Mesenchymal stem cell (in vitro differentiated cells and primary cell): ENCODE results near the gene SUB1.

Experiments used
- DNase-seq: peaks from one replicate; pipeline ENCODE4 v3.0.0-alpha.2; 2013
- H2AFZ ChIP-seq: one replicate; pipeline ENCODE4 v1.6.1; 2013; ENCODE audit warnings: low read depth, mild to moderate bottlenecking, control low read depth, inconsistent platforms, low read length, moderate library complexity
- H2AK5ac ChIP-seq: 2 replicates; pipeline ENCODE4 v1.6.1; 2013; ENCODE audit warnings: low read length, moderate library complexity, mild to moderate bottlenecking, inconsistent platforms; ENCODE audit not compliant: severe bottlenecking
- H2BK120ac ChIP-seq: one replicate; pipeline ENCODE4 v1.6.1; 2013; ENCODE audit warnings: low read depth, mild to moderate bottlenecking, inconsistent platforms, low read length, moderate library complexity
- H2BK12ac ChIP-seq, 2 experiments: one replicate each; pipeline ENCODE4 v1.6.1; 2013; ENCODE audit warnings: inconsistent platforms in 2 of 2, low read length in 2 of 2, mild to moderate bottlenecking in 2 of 2, moderate library complexity in 2 of 2, control low read depth in 1 of 2
- H2BK15ac ChIP-seq: one replicate; pipeline ENCODE4 v1.6.1; 2013; ENCODE audit warnings: mild to moderate bottlenecking, low read depth, inconsistent platforms; ENCODE audit not compliant: poor library complexity, severe bottlenecking
- H2BK5ac ChIP-seq: 2 replicates; pipeline ENCODE4 v1.6.1; 2013; ENCODE audit warnings: low read depth, mild to moderate bottlenecking, low read length, control low read depth, inconsistent platforms; ENCODE audit not compliant: poor library complexity, severe bottlenecking
- H3K14ac ChIP-seq, 2 experiments: one replicate each; pipeline ENCODE4 v1.6.1; 2013; ENCODE audit warnings: inconsistent platforms in 2 of 2, low read length in 2 of 2, control low read depth in 1 of 2, mild to moderate bottlenecking in 1 of 2, moderate library complexity in 1 of 2
- H3K18ac ChIP-seq, 2 experiments: one replicate each; pipeline ENCODE4 v1.6.1; 2013; ENCODE audit warnings: inconsistent platforms in 2 of 2, low read length in 2 of 2, control low read depth in 1 of 2, low read depth in 1 of 2, mild to moderate bottlenecking in 1 of 2
- H3K23ac ChIP-seq, 2 experiments: one replicate each; pipeline ENCODE4 v1.6.1; 2013; ENCODE audit warnings: inconsistent platforms in 2 of 2, low read length in 2 of 2, mild to moderate bottlenecking in 2 of 2, moderate library complexity in 2 of 2, control low read depth in 1 of 2
- H3K27ac ChIP-seq: 2 replicates; pipeline ENCODE4 v1.5.1; 2013; ENCODE audit warnings: mild to moderate bottlenecking, moderate library complexity, low read length, control low read depth, inconsistent platforms; ENCODE audit not compliant: poor library complexity, severe bottlenecking
- H3K27me3 ChIP-seq, 2 experiments: 2 replicates each; pipeline versions ENCODE4 v1.6.1 to v1.7.0; 2013; ENCODE audit warnings: low read length in 2 of 2, mild to moderate bottlenecking in 2 of 2, moderate library complexity in 2 of 2, control low read depth in 1 of 2, inconsistent platforms in 1 of 2; ENCODE audit not compliant: control insufficient read depth in 1 of 2, insufficient read depth in 1 of 2
- H3K36me3 ChIP-seq, 2 experiments: 2 replicates each; pipeline versions ENCODE4 v1.6.1 to v1.7.0; 2013; ENCODE audit warnings: low read length in 2 of 2, control low read depth in 1 of 2, inconsistent platforms in 1 of 2, low read depth in 1 of 2, mild to moderate bottlenecking in 1 of 2; ENCODE audit not compliant: insufficient read depth in 2 of 2, control insufficient read depth in 1 of 2
- H3K4ac ChIP-seq, 2 experiments: one replicate each; pipeline ENCODE4 v1.6.1; 2013; ENCODE audit warnings: inconsistent platforms in 2 of 2, low read length in 2 of 2, mild to moderate bottlenecking in 2 of 2, moderate library complexity in 2 of 2, control low read depth in 1 of 2, low read depth in 1 of 2
- H3K4me1 ChIP-seq: 2 replicates; pipeline ENCODE4 v1.6.1; 2013; ENCODE audit warnings: low read depth, low read length, control low read depth; ENCODE audit not compliant: control insufficient read depth, insufficient read depth
- H3K4me2 ChIP-seq: 2 replicates; pipeline ENCODE4 v1.6.1; 2013; ENCODE audit warnings: low read length, mild to moderate bottlenecking, inconsistent platforms; ENCODE audit not compliant: poor library complexity, severe bottlenecking
- H3K4me3 ChIP-seq, 2 experiments: 2 replicates each; pipeline versions ENCODE4 v1.5.1 to v1.7.0; 2013; ENCODE audit warnings: low read length in 2 of 2, mild to moderate bottlenecking in 2 of 2, control low read depth in 1 of 2, low read depth in 1 of 2; ENCODE audit not compliant: insufficient read depth in 1 of 2
- H3K79me1 ChIP-seq: replicated peaks from 2 replicates; pipeline ENCODE4 v1.6.1; 2013; ENCODE audit warnings: mild to moderate bottlenecking, control low read depth, low read length, inconsistent platforms; ENCODE audit not compliant: poor library complexity, severe bottlenecking
- H3K9ac ChIP-seq: 2 replicates; pipeline ENCODE4 v1.7.0; 2013; ENCODE audit warnings: mild to moderate bottlenecking, low read length, moderate library complexity
- H3K9me3 ChIP-seq: 2 replicates; pipeline ENCODE4 v1.7.0; 2013; ENCODE audit warnings: mild to moderate bottlenecking, low read length; ENCODE audit not compliant: control insufficient read depth
- H4K8ac ChIP-seq: one replicate; pipeline ENCODE4 v1.6.1; 2013; ENCODE audit warnings: inconsistent platforms, mild to moderate bottlenecking, low read length, moderate library complexity
- H4K91ac ChIP-seq: one replicate; pipeline ENCODE4 v1.6.1; 2013; ENCODE audit warnings: mild to moderate bottlenecking, low read length, inconsistent platforms
- WGBS: methylation state at CpG from one replicate; pipeline ENCODE4 v1.1.7; 2013; ENCODE audit warnings: mixed read lengths; 5-methylcytosine and 5-hydroxymethylcytosine counted together

SUB1 gene

DNA sequence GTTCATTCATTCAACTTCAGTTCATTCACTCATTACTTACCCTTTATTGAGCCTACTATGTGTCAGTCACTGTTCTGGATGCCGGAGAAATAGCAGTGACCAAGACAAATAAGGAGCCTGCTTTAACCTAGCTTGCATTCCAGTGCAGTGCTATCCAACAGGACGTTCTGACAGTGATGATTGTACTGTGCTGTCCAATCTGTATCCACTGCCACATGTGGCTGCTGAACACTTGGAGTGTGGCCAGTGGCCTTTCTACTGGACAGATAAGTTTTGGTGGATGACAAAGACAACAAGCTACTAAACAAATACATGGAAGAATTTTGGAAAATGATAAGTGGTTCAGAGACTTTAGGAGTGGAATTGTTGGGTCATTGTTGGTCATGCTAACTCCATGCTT, 33.6 kb downstream of the SUB1 start:
- no peak overlapping the region for H3K27ac ChIP-seq
- H2BK5ac ChIP-seq = no peak overlapping the region
- no peak overlapping the region for H2BK15ac ChIP-seq
- H3K9me3 ChIP-seq = no peaks in the 10 kb centered on the region
- no peak overlapping the region for H3K4me3 ChIP-seq
- no peak overlapping the region for H3K4ac ChIP-seq
- H4K8ac ChIP-seq = no peak overlapping the region
- WGBS = 81% methylated on average over 2 of the region's 2 CpGs
- no peak for DNase-seq
- H3K4me2 ChIP-seq = no peak overlapping the region
- H3K4me1 ChIP-seq = no peaks in the 10 kb centered on the region
- H2AFZ ChIP-seq = no peak overlapping the region
- H2BK12ac ChIP-seq = no peak overlapping the region
- H3K9ac ChIP-seq = no peak overlapping the region
- H3K79me1 ChIP-seq = no peaks in the 10 kb centered on the region
- H3K36me3 ChIP-seq = no peaks in the 10 kb centered on the region
- no peak overlapping the region for H3K14ac ChIP-seq
- H3K27me3 ChIP-seq = no peaks in the 10 kb centered on the region
- H3K23ac ChIP-seq = no peak overlapping the region
- no peak overlapping the region for H2AK5ac ChIP-seq
- H2BK120ac ChIP-seq = no peak overlapping the region
- H3K18ac ChIP-seq = no peak overlapping the region
- no peak overlapping the region for H4K91ac ChIP-seq

DNA sequence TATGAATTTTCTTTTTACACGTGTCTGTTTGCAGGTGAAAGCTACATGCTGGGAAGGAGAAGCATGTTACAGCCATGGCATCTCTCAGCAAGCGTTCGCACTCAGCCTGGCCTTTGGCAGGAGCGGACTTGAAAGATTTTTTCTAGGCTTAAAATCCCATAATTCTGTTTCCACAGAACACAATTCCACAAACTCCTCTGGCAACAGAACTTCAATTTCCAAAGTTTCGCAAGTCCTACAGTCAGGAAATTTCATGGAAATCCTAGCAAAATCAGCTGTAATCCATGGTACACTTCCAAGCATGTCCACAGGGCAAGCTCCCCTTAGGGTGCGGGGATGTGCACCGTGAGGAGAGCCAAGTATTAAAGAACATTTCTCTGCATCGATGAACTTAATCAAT, 35.9 kb downstream of the SUB1 start:
- H3K27ac ChIP-seq = no peak overlapping the region
- no peaks in the 10 kb centered on the region for H3K9me3 ChIP-seq
- no peak overlapping the region for H3K4me2 ChIP-seq
- no peak overlapping the region for H4K8ac ChIP-seq
- 83% methylated on average over 8 of the region's 8 CpGs for WGBS
- no peak overlapping the region for H3K9ac ChIP-seq
- H2BK12ac ChIP-seq = no peak overlapping the region
- H3K4me1 ChIP-seq = no peaks in the 10 kb centered on the region
- no peak overlapping the region for H3K14ac ChIP-seq
- no peak overlapping the region for H4K91ac ChIP-seq
- H2AK5ac ChIP-seq = no peak overlapping the region
- no peak overlapping the region for H3K4ac ChIP-seq
- H2BK15ac ChIP-seq = no peak overlapping the region
- no peak overlapping the region for H2BK120ac ChIP-seq
- no peak overlapping the region for H2BK5ac ChIP-seq
- no peaks in the 10 kb centered on the region for H3K36me3 ChIP-seq
- DNase-seq = no peak
- no peak overlapping the region for H2AFZ ChIP-seq
- no peak overlapping the region for H3K18ac ChIP-seq
- no peak overlapping the region for H3K23ac ChIP-seq
- H3K79me1 ChIP-seq = no peaks in the 10 kb centered on the region
- no peaks in the 10 kb centered on the region for H3K27me3 ChIP-seq
- H3K4me3 ChIP-seq = no peak overlapping the region

DNA sequence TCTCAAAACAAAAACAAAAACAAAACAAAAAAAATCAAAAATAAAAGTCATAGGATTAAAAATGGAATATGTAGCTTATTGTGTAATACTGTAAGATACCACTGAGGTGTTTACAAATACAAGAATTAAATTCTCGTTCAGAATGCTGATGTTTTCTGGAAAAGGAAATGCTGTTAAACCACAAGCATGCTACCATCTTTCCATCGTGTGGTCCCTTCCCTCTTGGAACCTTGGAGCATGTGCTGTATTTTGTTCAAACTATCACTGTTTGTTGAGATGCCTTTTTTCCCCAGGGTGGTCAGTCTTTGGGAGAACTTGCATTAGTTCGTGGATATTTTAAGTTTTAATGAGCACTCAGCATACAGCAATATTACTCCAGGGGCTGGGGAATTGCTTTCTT, 39.7 kb downstream of the SUB1 start:
- no peaks in the 10 kb centered on the region for H3K36me3 ChIP-seq
- no peak overlapping the region for H3K9ac ChIP-seq
- H2BK5ac ChIP-seq = no peak overlapping the region
- H2BK120ac ChIP-seq = no peak overlapping the region
- H3K4me2 ChIP-seq = no peak overlapping the region
- H4K8ac ChIP-seq = no peak overlapping the region
- no peak for DNase-seq
- H3K9me3 ChIP-seq = no peaks in the 10 kb centered on the region
- no peak overlapping the region for H2AFZ ChIP-seq
- no peaks in the 10 kb centered on the region for H3K79me1 ChIP-seq
- no peak overlapping the region for H3K27ac ChIP-seq
- no peaks in the 10 kb centered on the region for H3K27me3 ChIP-seq
- no peaks in the 10 kb centered on the region for H3K4me1 ChIP-seq
- H2AK5ac ChIP-seq = no peak overlapping the region
- H3K4ac ChIP-seq = no peak overlapping the region
- no peak overlapping the region for H3K4me3 ChIP-seq
- no peak overlapping the region for H3K14ac ChIP-seq
- no peak overlapping the region for H4K91ac ChIP-seq
- no peak overlapping the region for H3K18ac ChIP-seq
- 54% methylated on average over 2 of the region's 3 CpGs for WGBS
- no peak overlapping the region for H2BK12ac ChIP-seq
- no peak overlapping the region for H2BK15ac ChIP-seq
- no peak overlapping the region for H3K23ac ChIP-seq

DNA sequence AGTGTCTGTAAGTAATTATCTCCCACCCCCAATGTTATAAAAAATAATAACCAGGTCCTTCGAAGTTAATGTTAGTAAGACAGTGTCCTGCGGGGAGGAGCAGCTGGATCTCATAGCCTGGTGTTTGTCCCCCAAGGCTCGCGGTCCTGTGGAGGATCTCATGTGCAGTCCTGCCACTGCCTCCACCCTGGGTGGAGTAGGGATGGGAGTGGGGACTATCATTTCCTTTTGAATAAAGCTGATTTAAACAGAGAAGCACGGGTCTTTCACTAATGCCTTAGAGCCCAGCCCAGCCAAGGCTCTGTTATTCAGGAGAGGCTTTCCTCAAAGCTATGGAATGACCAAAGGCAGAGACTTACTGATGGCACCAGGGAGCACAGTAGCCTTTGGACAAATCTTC, 40.2 kb downstream of the SUB1 start:
- H2BK12ac ChIP-seq = no peak overlapping the region
- H3K4me3 ChIP-seq = no peak overlapping the region
- no peak overlapping the region for H3K9ac ChIP-seq
- no peak overlapping the region for H2BK15ac ChIP-seq
- H4K8ac ChIP-seq = no peak overlapping the region
- no peaks in the 10 kb centered on the region for H3K4me1 ChIP-seq
- H3K4me2 ChIP-seq = no peak overlapping the region
- H4K91ac ChIP-seq = no peak overlapping the region
- no peak for DNase-seq
- no peak overlapping the region for H3K27ac ChIP-seq
- H3K18ac ChIP-seq = no peak overlapping the region
- H3K27me3 ChIP-seq = no peaks in the 10 kb centered on the region
- H3K36me3 ChIP-seq = no peaks in the 10 kb centered on the region
- no peak overlapping the region for H3K14ac ChIP-seq
- H2BK5ac ChIP-seq = no peak overlapping the region
- H3K4ac ChIP-seq = no peak overlapping the region
- no peak overlapping the region for H2AFZ ChIP-seq
- no peak overlapping the region for H2BK120ac ChIP-seq
- no peak overlapping the region for H2AK5ac ChIP-seq
- no peaks in the 10 kb centered on the region for H3K9me3 ChIP-seq
- H3K23ac ChIP-seq = no peak overlapping the region
- H3K79me1 ChIP-seq = no peaks in the 10 kb centered on the region
- WGBS = 92% methylated on average over 5 of the region's 5 CpGs
